GM18499 (cell line): Measurements from ENCODE around the gene VAT1.
"Not testable (repeated sequence)": the region's sequence is repeated elsewhere in the genome, so short reads cannot be mapped to it uniquely, and the experiment has no call there.

ENCODE experiments used
- ATAC-seq: cut with Tn5 transposase; IDR thresholded peaks from one replicate; pipeline ENCODE4 v1.9.1; 2021; ENCODE audit warnings: moderate number of reproducible peaks; ENCODE audit not compliant: insufficient read depth, unreplicated experiment

Gene VAT1

DNA sequence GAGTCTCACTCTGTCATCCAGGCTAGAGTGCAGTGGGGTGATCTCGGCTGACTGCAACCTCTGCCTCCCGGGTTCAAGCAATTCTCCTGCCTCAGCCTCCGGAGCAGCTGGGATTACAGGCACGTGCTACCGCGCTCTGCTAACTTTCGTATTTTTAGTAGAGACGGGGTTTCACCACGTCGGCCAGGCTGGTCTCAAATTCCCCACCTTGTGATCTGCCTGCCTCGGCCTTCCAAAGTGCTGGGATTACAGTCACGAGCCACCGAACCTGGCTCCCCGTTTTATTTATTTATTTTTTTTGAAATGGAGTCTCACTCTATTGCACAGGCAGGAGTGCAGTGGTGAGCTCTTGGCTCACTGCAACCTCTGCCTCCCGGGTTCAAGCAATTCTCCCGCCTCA, 46.5 kb downstream of the VAT1 start:
- not testable (repeated sequence) for ATAC-seq

DNA sequence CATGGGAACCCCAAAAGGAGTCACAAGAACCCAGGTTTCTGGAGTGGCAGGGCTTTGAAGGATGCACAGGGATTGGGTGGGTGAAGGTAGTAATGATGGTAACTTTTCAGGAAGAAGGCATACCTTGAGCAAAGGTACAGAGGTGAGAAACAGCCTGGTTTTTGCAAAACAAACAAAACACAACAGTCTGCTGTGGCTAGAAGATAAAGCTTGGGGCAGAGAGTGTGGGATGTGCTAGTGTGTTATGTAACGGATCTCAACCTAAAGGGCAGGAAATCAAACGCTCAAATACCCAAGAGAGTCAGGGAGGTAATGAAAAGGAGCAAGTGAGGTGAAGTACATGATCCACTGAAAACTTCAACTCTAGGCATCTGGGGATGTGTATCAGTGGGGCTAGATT, 46.9 kb downstream of the VAT1 start:
- ATAC-seq, result no peak

DNA sequence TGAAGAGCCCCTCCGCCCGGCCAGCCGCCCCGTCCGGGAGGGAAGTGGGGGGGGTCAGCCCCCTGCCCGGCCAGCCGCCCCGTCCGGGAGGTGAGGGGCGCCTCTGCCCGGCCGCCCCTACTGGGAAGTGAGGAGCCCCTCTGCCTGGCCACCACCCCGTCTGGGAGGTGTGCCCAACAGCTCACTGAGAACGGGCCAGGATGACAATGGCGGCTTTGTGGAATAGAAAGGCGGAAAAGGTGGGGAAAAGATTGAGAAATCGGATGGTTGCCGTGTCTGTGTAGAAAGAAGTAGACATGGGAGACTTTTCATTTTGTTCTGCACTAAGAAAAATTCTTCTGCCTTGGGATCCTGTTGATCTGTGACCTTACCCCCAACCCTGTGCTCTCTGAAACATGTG, 48.9 kb downstream of the VAT1 start:
- ATAC-seq, result not testable (repeated sequence)

DNA sequence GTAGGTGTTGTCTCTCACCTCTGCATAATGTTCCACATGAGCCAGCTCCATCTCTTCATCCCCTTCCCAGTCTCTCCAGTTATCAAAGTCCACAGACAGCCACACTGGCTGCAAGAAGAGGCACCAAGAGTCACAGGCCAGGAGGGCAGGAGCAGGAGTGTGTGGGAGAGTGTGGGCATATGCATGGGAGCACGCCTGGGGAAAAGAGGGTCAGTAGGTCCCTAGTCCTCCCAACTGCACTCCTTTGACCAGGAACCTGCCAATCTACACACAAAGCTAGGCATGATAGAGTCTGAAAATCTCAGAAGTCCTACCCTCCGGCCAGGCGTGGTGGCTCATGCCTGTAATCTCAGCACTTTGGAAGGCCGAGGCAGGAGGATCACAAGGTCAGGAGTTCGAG, 50.6 kb downstream of the VAT1 start:
- no peak for ATAC-seq

DNA sequence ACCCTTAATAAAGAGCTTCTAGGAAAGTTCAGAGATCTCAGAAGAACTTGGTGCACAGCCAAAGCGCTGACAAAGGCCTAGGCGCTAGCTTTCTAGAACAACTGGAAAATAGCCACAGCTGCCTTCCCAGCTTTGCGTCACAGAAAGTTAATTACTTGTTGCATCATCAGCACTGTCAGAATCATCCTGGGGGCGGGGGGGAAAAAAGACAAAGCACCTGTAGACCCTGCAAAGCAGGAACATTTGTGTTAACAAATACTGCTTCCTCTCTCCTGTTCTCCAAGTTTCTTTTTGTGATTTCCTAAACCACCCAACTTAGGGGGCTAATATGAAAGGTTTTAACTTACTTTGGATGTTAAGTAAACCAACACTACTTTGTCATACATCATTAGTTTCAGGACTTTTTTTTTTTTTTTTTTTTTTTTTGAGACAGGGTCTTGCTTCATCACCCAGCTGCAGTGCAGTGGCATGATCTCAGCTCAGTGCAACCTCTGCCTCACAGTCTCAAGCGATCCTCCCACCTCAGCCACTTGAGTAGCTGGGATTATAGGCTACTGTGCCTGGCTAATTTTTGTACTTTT, 53.1 kb downstream of the VAT1 start:
- no peak for ATAC-seq

DNA sequence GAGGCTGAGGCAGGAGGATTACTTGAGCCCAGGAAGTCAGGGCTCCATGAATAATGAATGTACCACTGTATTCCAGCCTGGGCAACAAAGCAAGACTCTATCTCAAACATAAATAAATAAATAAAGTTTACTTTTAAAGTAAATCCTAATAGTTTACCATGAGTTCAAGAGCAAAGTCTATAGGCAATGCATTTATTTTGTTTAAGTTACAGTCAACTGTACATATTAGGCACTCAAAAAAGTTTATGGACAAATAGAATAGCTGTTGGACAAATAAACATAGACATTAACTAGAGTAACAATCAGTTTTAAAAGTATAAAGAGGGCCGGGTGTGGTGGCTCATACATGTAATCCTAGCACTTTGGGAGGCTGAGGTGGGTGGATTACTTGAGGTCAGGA, 54.3 kb downstream of the VAT1 start:
- no peak for ATAC-seq
